Measurements from ENCODE around the gene VDAC2. TPM values are rescaled to one million over a fixed set of nuclear protein-coding genes. Genes with fewer than 3 reads are reported as not detected.
A peak's percentile ranks its signal among the peaks of the same experiment; 100 is the strongest.

VDAC2 gene
- total RNA-seq, 1 experiment from 2014 or later: 66.0 TPM

GRCh38 chr10:75229971-75230370, 19.4 kb downstream of the VDAC2 start:
- DNase-seq (ENCODE audit: low spot score): no peak

GRCh38 chr10:75230600-75231038, 20.0 kb downstream of the VDAC2 start:
- DNase-seq (ENCODE audit: low spot score): peak; percentile 94

GRCh38 chr10:75231672-75232581, 21.3 kb downstream of the VDAC2 start:
- DNase-seq (ENCODE audit: low spot score): no peak

DNA sequence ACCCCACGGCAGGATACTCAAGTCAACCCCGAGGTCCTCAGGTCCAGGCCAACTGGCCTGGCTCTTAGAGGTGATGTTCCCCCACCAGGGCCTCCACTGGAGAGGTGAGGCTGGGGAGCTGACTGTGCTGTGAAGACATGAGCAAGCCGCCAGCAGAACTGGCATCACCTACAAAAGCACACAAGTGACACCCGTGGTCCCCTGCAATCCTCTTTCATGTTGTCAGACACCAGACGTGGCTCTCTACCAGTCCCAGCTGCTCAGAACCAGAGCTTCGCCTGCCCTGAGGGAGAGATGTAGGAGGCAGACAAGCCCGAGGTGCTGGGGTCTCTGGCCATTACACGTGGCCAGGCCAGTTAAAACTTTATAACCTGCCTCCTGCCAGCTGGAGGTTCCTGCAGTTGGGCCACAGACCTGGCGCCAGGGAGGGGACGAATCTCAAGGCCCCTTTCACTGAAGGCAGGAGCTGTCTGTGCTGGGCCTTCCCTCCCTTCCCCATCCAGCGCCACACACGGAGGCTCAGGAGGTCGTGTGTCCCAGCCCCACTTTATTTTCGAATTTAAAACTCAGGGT, 22.9 kb downstream of the VDAC2 start:
- peak; percentile 20 for DNase-seq (ENCODE audit: low spot score)

DNA sequence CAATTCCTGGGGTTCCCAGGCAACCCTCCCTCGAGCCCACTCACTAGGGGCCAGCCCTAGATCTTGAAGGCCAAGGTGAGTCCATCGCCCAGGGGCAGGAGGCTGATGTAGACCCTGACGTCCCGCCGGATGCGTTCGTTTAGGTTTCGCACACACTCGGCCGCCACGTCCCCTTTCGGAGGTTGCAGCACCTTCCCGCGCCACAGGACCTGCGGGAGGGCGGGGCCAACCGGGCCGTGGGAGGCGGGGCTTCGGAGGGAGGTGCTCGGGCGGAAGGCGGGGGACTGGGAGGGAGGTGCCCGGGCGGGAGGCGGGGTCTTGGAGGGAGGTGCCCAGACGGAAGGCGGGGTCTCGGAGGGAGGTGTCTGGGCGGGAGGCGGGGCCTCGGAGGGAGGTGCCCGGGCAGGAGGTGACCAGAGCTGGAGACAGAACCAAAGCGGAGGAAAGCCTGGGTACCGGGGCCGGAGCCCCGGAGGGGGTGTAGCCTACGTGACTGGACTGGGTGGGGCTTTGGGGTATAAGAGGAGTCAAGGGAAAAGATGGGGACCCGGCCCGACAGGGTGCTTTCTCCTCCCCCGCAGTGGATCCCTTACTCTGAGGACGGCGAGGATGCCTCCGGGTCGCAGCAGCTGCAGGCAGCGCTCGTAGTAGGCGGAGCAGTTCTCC, 23.6 kb downstream of the VDAC2 start:
- DNase-seq (ENCODE audit: low spot score): peak; percentile 93

GRCh38 chr10:75234683-75235374, 24.2 kb downstream of the VDAC2 start:
- DNase-seq (ENCODE audit: low spot score): peak; percentile 74

GRCh38 chr10:75235375-75236177, 25.0 kb downstream of the VDAC2 start, which contains the start of gene COMTD1:
TSS of gene COMTD1 (minus strand) at chr10:75235957. CDS start at chr10:75235928, 29 bp downstream.
- peak; percentile 93 for DNase-seq (ENCODE audit: low spot score)

GRCh38 chr10:75236178-75236825, 25.7 kb downstream of the VDAC2 start:
- no peak for DNase-seq (ENCODE audit: low spot score)

DNA sequence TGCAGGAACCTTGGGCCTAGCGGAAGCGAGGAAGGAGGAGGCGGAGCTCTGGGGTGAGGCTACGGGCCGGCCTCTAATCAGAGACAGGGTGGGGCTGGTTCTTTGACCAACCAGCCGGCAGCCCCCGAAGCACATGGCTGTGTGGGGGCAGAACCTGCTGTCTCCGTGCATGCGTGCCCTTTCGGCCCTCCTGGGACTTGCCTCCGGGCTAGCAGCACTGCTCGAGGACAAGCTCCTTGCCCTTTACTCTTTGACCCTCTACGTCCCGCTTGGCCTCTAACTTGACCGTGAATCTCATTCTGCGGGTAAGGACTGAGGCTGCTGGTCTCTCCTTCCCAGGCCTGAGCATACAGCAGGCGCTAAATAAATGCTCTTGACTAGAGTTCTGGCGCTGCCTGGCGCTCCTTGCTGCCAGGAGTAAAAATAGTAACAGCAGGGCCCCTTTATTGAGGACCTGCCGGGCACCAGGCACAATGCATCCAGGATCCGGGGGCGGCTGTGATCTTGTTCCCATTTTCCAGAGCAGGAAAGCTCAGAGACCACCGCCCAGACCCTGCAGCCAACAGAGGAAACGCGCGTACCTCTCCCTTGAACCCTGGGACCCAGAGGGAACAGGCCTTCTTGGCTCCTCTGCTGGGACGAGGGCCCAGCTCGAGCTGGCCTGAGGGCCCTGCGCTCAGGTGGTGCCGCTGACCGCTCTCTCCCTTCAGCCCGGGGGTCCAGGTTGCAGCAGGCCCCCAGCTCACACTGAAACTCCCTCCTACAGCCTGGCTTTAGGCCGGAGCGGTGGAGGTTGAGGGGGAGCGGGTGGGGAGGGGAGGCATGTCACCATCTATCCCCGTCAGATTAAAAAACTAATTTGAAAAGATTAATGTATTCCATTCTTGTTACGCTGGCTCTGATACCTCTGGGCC, 27.8 kb downstream of the VDAC2 start:
- no peak for DNase-seq (ENCODE audit: low spot score)

GRCh38 chr10:75239096-75239790, 28.6 kb downstream of the VDAC2 start:
- DNase-seq (ENCODE audit: low spot score): no peak

DNA sequence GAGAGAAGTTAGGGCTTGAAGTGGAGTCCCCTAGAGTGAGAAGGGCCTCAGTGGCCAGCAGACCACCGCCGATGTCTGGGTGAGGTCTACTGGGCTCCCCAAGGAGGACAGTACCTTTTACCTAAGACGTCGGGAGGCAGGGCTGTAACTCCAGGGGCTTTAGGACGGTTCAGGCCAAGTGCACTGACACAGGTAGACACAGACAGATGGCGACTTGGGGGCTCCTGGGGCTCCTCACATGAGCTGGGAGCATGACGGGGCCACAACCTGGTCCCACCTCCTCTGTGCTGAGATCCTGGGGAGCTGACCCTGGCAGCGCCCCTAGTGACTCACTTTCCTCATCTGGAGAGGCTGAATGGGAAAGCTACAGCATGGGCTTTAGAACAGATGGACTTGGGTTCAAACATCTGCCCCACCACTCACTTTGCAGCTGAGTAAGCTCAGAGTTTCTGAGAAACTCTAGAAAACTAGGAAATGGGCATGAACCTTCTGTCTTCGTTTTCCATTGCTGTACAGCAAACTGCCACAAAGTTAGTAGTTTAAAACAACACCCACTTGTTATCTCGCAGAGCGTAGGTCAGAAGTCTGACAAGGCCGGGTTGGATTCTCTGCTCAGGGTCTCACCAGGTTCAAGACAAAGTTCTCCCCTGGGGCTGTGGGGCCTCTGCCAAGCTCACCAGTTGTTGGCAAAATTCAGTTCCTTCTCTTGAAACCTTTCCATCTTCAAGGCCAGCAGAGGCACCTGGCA, 29.9 kb downstream of the VDAC2 start:
- no peak for DNase-seq (ENCODE audit: low spot score)

- peak; percentile 51 for DNase-seq (ENCODE audit: low spot score)
These were observed 32.8 kb downstream of the VDAC2 start for GRCh38 chr10:75243426-75243825.

- no peak for DNase-seq (ENCODE audit: low spot score)
These were observed 34.1 kb downstream of the VDAC2 start for GRCh38 chr10:75244487-75245353.

DNA sequence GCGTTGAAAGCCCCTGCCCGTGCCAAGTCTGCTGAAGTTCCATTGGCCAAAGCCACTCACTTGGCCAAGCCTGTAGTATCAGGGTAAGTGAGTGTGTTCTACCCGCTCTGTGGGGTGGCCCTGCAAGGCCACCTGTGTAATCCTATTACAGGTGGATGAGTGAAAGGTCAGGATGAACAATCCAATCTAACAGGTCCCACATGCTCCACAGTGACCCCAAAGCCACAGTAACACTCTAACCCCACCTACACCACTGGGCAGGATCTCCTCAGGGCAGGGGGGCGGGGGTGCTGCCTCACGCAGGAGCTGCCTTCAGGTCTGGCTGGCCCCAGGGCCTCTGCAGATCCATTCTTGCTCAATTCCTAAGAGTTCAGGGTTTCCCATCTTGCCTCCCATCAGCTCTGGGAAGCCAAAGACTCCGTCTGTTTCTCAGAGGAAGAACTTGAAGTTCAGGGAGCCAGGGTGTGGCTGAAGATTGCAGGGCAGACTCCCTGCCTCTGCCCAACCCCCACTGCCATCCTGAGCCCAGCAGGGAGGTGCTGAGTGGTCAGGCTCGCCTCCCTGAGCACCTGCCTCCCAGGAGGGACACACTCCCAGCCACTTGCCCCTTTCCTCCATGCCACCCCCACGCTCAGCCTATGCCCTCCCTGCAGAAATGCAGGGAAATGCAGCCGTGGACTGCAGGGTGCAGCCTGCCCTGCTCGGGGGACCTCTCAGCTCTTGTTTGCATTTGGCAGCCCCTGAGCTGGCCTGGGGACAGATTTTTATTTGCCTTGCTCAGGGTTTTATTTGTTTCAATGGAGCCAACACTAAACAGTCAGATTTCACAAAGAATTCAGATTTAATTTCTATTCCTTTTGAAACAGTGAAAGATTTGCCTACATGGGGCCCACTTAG, 35.0 kb downstream of the VDAC2 start:
- DNase-seq (ENCODE audit: low spot score): no peak

DNA sequence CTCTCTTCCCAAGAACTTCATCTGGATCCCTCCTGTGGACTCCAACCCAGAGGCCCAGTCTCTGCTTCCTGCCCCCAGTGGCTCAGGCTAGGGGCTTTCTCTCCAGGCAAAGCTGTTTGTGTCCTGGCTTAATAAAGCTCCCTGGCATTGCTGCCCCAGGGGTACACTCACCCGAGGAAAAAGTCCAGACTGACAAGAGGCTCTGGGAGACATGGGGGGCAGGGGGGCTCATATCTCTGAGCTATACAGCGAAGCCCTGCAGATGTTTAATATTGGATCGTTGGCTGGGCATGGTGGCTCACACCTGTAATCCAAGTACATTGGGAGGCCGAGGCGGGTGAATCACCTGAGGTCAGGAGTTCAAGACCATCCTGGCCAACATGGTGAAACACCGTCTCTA, 35.9 kb downstream of the VDAC2 start:
- no peak for DNase-seq (ENCODE audit: low spot score)

DNA sequence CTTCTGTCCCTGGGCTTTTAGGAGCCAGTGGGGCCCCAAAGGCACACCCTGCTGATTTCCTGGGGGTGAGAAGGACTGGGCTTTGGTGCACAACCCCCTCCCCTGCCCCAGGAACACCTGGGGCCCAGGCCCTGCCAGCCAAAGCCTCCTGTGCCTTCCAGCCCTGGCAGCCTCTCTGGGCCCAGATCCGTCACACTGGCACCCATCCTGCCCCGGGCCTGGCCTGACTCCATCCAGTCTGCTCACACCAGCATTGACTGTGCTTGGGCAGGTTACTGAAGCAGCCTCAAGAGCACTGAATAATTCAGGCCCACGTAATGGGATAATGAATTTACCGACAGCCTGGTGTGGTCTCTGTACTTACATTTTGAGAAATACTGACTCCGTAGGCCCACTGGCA, 37.2 kb downstream of the VDAC2 start:
- no peak for DNase-seq (ENCODE audit: low spot score)
